Right atrium auricular region (tissue), 2 donors: ENCODE data around the gene ZNF512B. TPM values are rescaled to one million over a fixed set of nuclear protein-coding genes. Genes with fewer than 3 reads are reported as not detected.
"Not testable (repeated sequence)": the region's sequence is repeated elsewhere in the genome, so short reads cannot be mapped to it uniquely, and the experiment has no call there.

Experiments
- DNase-seq: peaks from one replicate; pipeline ENCODE4 v3.0.0-alpha.2; 2019; ENCODE audit warnings: low spot score
- H3K27ac ChIP-seq, 2 donors: fragments of 200-600 bp; sonication (generic); 1 replicate in 1 of 2; 2 replicates in 1 of 2; pipeline ENCODE4 v1.5.1; 2016 to 2019
- H3K27me3 ChIP-seq, 2 donors: fragments of 200-600 bp; sonication (generic); one replicate each; pipeline versions ENCODE4 v1.5.1 to v1.6.0; 2017 to 2019
- H3K36me3 ChIP-seq: fragments of 200-600 bp; sonication (generic); one replicate; pipeline ENCODE4 v1.5.1; 2016
- H3K4me1 ChIP-seq, 2 donors: fragments of 200-600 bp; sonication (generic); one replicate each; pipeline versions ENCODE4 v1.5.1 to v1.6.0; 2017 to 2019
- H3K4me3 ChIP-seq, 2 donors: fragments of 200-600 bp; sonication (generic); 1 replicate in 1 of 2; 2 replicates in 1 of 2; pipeline ENCODE4 v1.5.1; 2017 to 2019; ENCODE audit warnings: mild to moderate bottlenecking in 1 of 2, moderate library complexity in 1 of 2
- H3K9me3 ChIP-seq, 2 donors: fragments of 200-600 bp; sonication (generic); one replicate each; pipeline ENCODE4 v1.5.1; 2019
- CTCF ChIP-seq, 2 donors: fragments of 200-600 bp; sonication (generic); IDR thresholded peaks; one replicate each; pipeline ENCODE4 v1.5.1; 2019; ENCODE audit warnings: antibody characterized with exemption in 2 of 2
- total RNA-seq, 2 donors: library from RNA; depleted of rRNA; stranded (reverse); fragments of >200 nt; gene quantifications; one replicate each; pipeline ENCODE4 v1.1.0, GENCODE V29; 2016

The ZNF512B gene
- total RNA-seq, 2 donors from 2014 or later: 7.0 to 8.3 TPM

GRCh38 chr20:63979557-63980316 lies 10.0 kb upstream of the ZNF512B start, which contains the start of gene SAMD10:
TSS of gene SAMD10 (minus strand) at chr20:63979642. CDS start at chr20:63979467, 175 bp downstream.
- TF ChIP-seq CTCF (IDR thresholded peaks at IDR 0.05): no peak
- no peak for DNase-seq
- Histone ChIP-seq H3K36me3 (peaks cover 6% of the 10 kb centered on the region), H3K27me3 (no peaks in the 10 kb centered on the region), H3K9me3 (no peaks in the 10 kb centered on the region), H3K27ac (peak within 1 kb of the TSS; percentile 77 to 87), H3K4me3 (peak within 1 kb of the TSS; percentile 46 to 71), H3K4me1 (peaks cover 0 to 45% of the 10 kb centered on the region in 2 donors)

- Histone ChIP-seq H3K4me3 (peak overlapping the region; percentile 46 to 71), H3K27ac (peak overlapping the region; percentile 77), H3K4me1 (peaks cover 0 to 45% of the 10 kb centered on the region in 2 donors), H3K9me3 (no peaks in the 10 kb centered on the region), H3K36me3 (peaks cover under 1% of the 10 kb centered on the region), H3K27me3 (no peaks in the 10 kb centered on the region)
- no peak for TF ChIP-seq CTCF (IDR thresholded peaks at IDR 0.05)
- no peak for DNase-seq
Observed at GRCh38 chr20:63979229-63979556, 9.5 kb upstream of the ZNF512B start.

GRCh38 chr20:63978319-63979228 lies 8.8 kb upstream of the ZNF512B start:
- DNase-seq: no peak
- peak overlapping the region; percentile 46 to 71 for H3K4me3 ChIP-seq
- H3K4me1 ChIP-seq: peaks cover 0 to 47% of the 10 kb centered on the region in 2 donors
- H3K9me3 ChIP-seq: no peaks in the 10 kb centered on the region
- H3K27ac ChIP-seq: peak overlapping the region; percentile 77
- TF ChIP-seq CTCF (IDR thresholded peaks at IDR 0.05): no peak
- H3K36me3 ChIP-seq: no peaks in the 10 kb centered on the region
- H3K27me3 ChIP-seq: no peaks in the 10 kb centered on the region

- Histone ChIP-seq H3K36me3 (no peaks in the 10 kb centered on the region), H3K9me3 (no peaks in the 10 kb centered on the region), H3K27me3 (no peaks in the 10 kb centered on the region), H3K27ac (no peak overlapping the region), H3K4me3 (no peak overlapping the region), H3K4me1 (peaks cover 0 to 50% of the 10 kb centered on the region in 2 donors)
- DNase-seq: no peak
- no peak for TF ChIP-seq CTCF (IDR thresholded peaks at IDR 0.05)
Observed at GRCh38 chr20:63977739-63978276, 8.1 kb upstream of the ZNF512B start.

GRCh38 chr20:63976980-63977738 lies 7.4 kb upstream of the ZNF512B start:
- Histone ChIP-seq H3K4me1 (peaks cover 0 to 43% of the 10 kb centered on the region in 2 donors), H3K27me3 (no peaks in the 10 kb centered on the region), H3K4me3 (no peak overlapping the region), H3K36me3 (no peaks in the 10 kb centered on the region), H3K27ac (no peak overlapping the region), H3K9me3 (no peaks in the 10 kb centered on the region)
- no peak for TF ChIP-seq CTCF (IDR thresholded peaks at IDR 0.05)
- no peak for DNase-seq

- H3K36me3 ChIP-seq, H3K27ac ChIP-seq, H3K4me3 ChIP-seq, H3K9me3 ChIP-seq, H3K27me3 ChIP-seq, DNase-seq: not testable (repeated sequence)
- peaks cover 0 to 37% of the 10 kb centered on the region in 2 donors for H3K4me1 ChIP-seq
Observed at GRCh38 chr20:63976511-63976910, 6.8 kb upstream of the ZNF512B start.
